BE2C (cell line): ENCODE results near the gene CLEC16A.
A peak's percentile ranks its signal among the peaks of the same experiment; 100 is the strongest.

ENCODE experiments used
- DNase-seq: peaks from one replicate; pipeline ENCODE4 v3.0.0-alpha.2; 2020
- H3K27me3 ChIP-seq: fragments of 250-450 bp; sonication (Bioruptor Pico); 2 replicates; pipeline ENCODE4 v1.5.1; 2020; ENCODE audit warnings: mild to moderate bottlenecking
- H3K36me3 ChIP-seq: fragments of 250-450 bp; sonication (Bioruptor Pico); 2 replicates; pipeline ENCODE4 v1.5.1; 2020; ENCODE audit warnings: mild to moderate bottlenecking
- H3K4me1 ChIP-seq: fragments of 250-450 bp; sonication (Bioruptor Pico); 2 replicates; pipeline ENCODE4 v1.5.1; 2020
- H3K4me3 ChIP-seq: 2 replicates; pipeline ENCODE4 v1.5.1; 2011; ENCODE audit warnings: low read depth, low read length
- H3K9me3 ChIP-seq: fragments of 250-450 bp; sonication (Bioruptor Pico); 2 replicates; pipeline ENCODE4 v1.5.1; 2020
- TF ChIP-seq, protein P1 (sequence below): IDR thresholded peaks from 2 replicates; pipeline ENCODE4 v1.5.1; 2012; ENCODE audit warnings: mild to moderate bottlenecking, low read depth, low read length

Gene CLEC16A

DNA sequence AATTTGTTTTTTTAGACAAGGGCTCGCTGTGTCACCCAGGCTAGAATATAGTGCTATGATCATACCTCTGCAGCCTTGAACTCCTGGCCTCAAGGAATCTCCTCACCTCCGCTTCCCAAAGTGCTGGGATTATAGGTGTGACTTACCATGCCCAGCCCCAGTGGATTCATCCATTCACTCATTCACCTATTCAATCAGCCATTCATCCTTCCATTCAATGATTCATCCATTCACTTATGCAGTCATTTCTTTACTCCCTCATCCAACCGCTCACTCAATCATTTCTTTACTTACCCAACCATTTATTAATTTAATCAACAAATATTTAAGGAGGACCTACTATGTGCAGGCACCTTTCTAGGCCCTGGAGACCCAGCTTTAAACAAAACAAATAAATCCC, 27.8 kb upstream of the CLEC16A start:
- TF ChIP-seq, protein P1, sequence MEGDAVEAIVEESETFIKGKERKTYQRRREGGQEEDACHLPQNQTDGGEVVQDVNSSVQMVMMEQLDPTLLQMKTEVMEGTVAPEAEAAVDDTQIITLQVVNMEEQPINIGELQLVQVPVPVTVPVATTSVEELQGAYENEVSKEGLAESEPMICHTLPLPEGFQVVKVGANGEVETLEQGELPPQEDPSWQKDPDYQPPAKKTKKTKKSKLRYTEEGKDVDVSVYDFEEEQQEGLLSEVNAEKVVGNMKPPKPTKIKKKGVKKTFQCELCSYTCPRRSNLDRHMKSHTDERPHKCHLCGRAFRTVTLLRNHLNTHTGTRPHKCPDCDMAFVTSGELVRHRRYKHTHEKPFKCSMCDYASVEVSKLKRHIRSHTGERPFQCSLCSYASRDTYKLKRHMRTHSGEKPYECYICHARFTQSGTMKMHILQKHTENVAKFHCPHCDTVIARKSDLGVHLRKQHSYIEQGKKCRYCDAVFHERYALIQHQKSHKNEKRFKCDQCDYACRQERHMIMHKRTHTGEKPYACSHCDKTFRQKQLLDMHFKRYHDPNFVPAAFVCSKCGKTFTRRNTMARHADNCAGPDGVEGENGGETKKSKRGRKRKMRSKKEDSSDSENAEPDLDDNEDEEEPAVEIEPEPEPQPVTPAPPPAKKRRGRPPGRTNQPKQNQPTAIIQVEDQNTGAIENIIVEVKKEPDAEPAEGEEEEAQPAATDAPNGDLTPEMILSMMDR = no peak
- no peak for DNase-seq
- Histone ChIP-seq H3K36me3 (no peaks in the 10 kb centered on the region), H3K4me3 (no peak overlapping the region), H3K27me3 (no peaks in the 10 kb centered on the region), H3K9me3 (no peaks in the 10 kb centered on the region), H3K4me1 (no peaks in the 10 kb centered on the region)

DNA sequence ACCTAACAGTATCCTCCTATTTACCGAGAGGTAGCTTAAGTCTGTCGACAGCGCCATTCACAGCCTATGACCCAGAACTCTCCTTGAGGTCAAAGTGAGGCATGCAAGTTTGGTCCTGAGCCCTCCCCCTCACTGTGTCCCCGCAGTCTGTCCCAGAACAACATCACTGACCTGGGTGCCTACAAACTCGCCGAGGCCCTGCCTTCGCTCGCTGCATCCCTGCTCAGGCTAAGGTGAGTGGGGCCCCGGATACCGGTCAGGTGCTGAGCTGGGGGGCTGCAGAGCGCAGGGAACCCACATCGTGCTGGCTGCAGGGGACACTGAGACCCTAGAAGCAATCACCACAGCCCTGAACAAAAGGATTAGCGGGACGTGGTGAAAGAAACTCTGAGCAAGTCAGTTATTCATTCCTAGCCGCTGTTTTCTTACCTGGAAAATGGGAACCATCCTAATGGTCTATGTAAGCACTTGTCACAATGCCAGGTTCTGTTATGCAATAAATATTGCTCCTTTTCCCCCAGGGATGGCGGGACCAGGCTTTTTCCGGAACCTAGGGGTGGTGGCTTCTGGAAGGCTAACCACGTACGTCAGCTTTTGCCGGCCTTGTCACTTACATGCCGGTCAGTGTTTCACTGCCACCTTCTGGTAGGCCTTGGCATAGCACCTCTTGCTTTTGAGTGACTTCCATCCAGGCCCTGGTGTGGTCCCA, 25.9 kb upstream of the CLEC16A start:
- TF ChIP-seq, protein P1 = peak; percentile 99
- no peaks in the 10 kb centered on the region for H3K27me3 ChIP-seq
- peak; percentile 92 for DNase-seq
- no peaks in the 10 kb centered on the region for H3K36me3 ChIP-seq
- no peaks in the 10 kb centered on the region for H3K4me1 ChIP-seq
- no peaks in the 10 kb centered on the region for H3K9me3 ChIP-seq
- no peak overlapping the region for H3K4me3 ChIP-seq

GRCh38 chr16:10919003-10919351, 25.4 kb upstream of the CLEC16A start:
- DNase-seq = no peak
- no peaks in the 10 kb centered on the region for H3K9me3 ChIP-seq
- no peaks in the 10 kb centered on the region for H3K4me1 ChIP-seq
- TF ChIP-seq, protein P1 = no peak
- H3K27me3 ChIP-seq = no peaks in the 10 kb centered on the region
- H3K36me3 ChIP-seq = no peaks in the 10 kb centered on the region
- H3K4me3 ChIP-seq = no peak overlapping the region

- H3K27me3 ChIP-seq = no peaks in the 10 kb centered on the region
- no peak overlapping the region for H3K4me3 ChIP-seq
- H3K36me3 ChIP-seq = no peaks in the 10 kb centered on the region
- no peaks in the 10 kb centered on the region for H3K9me3 ChIP-seq
- no peaks in the 10 kb centered on the region for H3K4me1 ChIP-seq
- no peak for DNase-seq
- TF ChIP-seq, protein P1 = no peak
Observed at GRCh38 chr16:10920726-10921427, 23.5 kb upstream of the CLEC16A start.

DNA sequence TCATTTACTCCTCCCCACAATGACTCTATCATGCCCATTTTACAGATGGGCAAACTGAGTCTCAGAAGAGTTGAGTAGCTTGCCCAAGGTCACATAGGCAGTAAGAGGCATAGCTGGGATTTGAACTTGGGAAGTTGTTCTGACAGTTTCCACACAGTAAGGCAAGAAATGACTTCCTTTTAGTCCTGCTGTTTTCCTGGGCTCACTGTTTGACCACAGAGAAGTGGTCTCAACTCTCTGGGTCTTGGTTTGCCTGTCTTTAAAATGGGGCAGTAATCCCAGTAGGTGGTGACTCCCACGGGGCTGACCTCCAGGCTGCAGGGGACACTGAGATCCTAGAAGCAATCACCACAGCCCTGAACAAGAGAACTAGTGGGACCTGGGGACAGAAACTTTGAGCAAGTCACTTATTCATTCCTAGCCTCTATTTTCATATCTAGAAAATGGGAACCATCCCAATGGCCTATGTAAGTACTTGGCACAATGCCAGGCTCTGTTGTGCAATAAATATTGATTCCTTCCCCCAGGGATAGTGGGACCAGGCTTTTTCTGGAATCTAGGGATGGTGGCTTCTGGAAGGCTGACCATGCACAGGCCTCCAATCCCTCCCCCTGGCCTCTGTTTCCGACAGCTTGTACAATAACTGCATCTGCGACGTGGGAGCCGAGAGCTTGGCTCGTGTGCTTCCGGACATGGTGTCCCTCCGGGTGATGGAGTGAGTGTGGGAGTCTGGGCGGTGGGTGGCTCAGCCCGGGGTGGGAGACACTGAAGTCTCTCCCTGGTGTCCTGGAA, 22.6 kb upstream of the CLEC16A start:
- TF ChIP-seq, protein P1 = no peak
- Histone ChIP-seq H3K27me3 (no peaks in the 10 kb centered on the region), H3K36me3 (peaks cover 4% of the 10 kb centered on the region; the same call in 1 of the 2 replicates), H3K4me3 (no peak overlapping the region), H3K9me3 (no peaks in the 10 kb centered on the region), H3K4me1 (no peaks in the 10 kb centered on the region)
- no peak for DNase-seq
